ENCODE measurements around the gene LDHB.
A peak's percentile ranks its signal among the peaks of the same experiment; 100 is the strongest.
"Not testable (repeated sequence)": the region's sequence is repeated elsewhere in the genome, so short reads cannot be mapped to it uniquely, and the experiment has no call there.

Gene LDHB

DNA sequence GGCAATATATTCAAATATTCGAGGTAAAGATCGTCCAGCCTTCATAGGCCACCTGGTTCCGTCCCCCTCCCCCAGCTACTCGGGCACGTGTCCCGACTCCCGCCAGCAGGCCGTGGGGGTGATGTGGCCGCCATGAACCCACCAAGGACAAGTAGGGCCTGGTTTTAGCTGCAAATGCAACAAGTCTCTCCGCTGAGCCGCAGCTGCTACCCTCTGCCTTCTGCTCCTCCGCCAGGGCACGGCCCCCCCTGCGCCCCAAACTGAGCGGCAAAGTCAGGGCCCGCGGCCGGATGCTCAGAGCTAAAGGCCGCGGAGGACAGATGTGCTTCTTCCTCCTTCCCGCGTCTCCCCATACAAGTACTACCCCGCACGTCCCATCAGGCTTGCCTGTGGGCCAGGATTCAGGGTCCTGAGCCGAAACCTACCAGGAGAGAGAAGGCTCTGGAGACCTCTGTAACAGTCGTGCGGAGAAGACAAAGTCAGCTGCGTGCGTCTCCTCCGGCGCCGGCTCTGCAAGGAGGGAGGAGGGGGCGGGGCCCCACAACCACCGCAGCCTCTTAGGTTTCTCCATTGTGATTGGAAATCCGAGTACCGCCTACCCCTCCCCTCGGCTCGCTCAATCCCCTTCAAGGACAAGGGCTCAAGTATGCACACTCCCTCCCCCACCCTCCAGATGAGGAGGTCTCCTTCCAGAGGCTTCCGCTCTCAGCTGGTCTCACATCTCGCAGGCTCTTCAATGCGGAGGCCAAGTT, at the start of gene LDHB:
Gene LDHB, minus strand, starts transcription at position 517 of the 752 bp plus-strand sequence. CDS start 3,171 bp downstream, outside the sequence.
- DNase-seq (ENCODE audit: low read depth), result peak; percentile 87

DNA sequence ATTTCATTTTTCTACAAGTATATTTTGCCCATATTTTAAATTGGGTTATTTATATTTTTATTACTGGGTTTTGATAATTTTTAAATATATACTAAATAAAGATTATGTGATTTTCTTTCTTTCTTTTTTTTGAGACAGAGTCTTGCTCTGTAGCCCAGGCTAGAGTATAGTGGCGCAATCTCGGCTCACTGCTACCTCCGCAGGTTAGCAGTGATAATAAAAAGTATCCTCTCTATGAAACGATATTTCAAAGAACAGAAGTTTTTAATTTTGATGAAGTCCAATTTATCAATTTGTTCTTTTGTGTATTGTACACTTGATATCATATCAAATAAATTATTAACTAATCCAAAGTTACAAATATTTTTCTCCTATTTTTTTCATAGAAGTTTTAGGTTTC, 47.2 kb upstream of the LDHB start:
- no peak for DNase-seq (ENCODE audit: low read depth)

DNA sequence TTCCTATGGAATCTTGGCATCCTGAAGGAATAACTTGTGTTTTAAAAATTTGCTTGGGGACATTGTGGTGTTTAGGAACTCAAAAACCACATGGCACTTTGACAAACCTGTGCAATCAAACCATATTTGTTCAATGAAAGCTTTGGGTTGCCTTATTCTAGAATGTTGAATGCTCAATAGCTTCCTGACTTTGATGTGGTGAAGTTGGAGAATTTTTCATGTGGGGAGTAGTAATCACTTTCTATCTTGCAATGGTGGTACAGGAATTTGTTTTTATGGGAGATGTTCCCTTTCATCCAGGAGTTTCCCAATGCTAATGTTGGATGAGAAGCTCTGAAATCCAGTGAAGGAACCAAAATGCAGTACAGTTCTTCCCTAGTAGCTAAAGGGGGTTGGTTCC, 42.2 kb upstream of the LDHB start:
- DNase-seq (ENCODE audit: low read depth), result no peak

DNA sequence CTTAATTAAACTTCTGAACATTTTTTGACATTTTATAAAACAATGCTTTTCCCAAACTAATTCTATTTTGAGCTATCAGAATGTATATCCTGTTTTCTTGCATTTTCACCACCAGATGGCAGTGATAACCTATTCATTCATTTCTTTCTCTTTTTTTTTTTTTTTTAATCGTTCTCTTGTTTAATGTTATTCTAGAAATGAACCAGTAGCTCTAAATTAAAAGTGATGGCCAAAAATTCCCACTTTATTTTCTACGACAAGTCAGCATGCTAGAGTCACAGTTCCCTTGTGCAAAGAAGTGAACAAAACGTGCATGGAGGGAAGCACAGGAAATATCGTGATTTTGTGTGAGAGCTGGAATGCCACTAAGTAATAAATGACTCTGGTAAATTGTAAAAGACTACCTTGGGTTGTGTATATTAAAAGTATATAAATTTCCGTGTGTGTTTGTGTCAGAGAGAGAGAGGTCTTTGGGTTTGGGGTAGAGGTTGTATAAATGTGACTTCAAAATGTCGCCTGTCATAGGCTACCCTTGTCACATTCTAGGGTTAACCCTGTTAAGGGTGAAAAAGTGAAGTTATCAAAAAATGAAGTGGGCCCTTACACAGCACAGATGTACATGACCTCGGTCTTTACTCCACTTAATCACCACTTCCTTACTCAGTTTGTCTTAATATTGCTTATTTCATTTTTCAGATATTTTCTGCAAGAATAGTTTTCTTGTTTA, 40.4 kb upstream of the LDHB start:
- peak; percentile 13 for DNase-seq (ENCODE audit: low read depth)

DNA sequence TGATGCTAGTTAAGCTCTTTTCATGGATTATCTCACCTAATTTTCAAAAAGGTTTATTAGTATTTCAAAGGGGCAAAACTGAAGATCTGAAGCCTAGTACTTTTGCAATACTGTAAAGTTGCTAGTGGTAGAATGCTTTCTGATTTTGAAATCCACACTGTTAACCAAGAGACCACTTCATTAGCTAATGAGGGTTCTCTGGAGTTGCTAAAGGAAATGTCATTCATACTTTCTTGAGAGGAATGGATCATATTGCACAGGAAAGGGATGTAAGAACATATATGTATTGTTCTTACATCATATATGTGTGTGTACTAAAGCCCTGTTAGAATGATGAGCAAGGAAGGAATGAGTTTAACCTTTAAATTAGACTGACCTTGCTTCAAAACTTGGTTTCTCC, 39.0 kb upstream of the LDHB start:
- DNase-seq (ENCODE audit: low read depth), result no peak

DNA sequence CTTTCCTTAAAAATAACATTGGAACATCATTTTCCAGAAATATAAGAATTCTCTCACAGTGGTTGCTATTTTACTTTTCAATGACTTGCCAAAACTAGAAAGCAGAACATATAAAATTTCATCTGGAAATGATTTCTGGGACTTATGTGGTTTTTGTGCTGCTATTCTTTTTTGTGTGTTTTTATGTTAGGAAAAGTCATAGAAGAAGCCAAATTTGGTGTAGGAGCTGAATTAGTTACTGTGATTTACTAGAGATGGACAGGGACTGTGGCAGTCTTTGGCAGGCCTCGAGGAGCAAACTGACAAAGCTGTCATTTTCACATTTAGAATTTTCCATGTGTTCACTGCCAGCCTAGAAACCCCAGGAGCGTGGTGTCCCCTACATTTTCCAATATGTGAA, 38.3 kb upstream of the LDHB start:
- peak; percentile 10 for DNase-seq (ENCODE audit: low read depth)

DNA sequence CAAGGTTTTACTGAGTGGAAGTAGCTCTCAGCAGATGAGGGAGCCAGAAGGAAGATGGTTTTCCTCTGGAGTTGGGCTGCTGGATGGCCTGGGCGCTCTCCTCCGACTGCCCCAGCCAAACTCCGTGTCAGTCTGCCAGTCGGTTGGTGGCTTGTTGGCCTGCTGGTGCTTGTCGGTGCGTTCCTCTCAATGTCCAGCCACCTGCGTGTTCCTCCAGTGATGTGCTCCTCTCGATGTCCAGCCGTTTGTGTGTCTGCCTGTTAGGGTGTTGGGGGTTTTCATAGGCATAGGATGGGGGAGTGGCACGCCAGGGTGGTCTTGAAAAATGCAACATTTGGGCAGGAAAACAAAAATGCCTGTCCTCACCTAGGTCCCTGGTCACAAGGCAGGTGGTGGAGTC, 37.0 kb upstream of the LDHB start:
- no peak for DNase-seq (ENCODE audit: low read depth)

DNA sequence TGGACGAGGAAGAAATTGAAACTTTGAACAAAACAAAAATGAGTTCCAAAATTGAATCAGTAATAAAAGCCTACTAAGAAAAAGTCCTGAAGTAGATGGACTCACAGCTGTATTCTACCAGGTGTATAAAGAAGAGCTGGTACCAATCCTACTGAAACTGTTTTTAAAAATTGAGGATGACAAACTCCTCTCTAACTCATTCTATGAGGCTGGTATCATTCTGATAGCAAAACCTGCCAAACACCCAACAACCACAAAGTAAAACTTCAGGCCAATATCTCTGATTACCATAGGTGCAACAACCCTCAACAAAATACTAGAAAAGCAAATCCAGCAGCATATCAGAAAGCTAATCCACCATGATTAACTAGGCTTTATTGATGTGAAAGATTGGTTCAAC, 33.9 kb upstream of the LDHB start:
- no peak for DNase-seq (ENCODE audit: low read depth)

DNA sequence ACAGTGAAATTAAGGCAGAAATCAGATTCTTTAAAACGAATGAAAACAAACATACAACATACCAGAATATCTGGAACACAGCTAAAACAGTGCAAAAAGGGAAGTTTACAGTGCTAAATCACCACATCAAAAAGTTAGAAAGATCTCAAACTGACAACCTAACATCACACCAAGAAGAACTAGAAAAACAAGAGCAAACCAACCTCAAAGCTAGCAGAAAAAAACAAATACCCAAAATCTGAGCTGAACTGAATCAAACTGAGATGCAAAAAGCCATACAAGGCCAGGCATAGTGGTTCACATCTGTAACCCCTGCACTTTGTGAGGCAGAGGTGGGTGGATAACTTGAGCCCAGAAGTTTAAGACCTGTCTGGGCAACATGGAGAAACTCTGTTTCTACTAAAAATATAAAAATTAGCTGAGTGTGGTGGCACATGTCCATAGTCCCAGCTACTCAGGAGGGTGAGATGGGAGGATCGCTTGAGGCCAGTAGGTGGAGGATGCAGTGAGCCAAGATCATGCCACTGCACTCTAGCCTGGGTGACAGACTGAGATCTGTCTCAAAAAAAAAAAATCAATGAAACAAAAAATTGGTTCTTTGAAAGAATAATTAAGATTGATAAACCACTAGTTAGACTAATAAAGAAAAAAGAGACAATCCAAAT, 33.2 kb upstream of the LDHB start:
- DNase-seq (ENCODE audit: low read depth), result no peak

DNA sequence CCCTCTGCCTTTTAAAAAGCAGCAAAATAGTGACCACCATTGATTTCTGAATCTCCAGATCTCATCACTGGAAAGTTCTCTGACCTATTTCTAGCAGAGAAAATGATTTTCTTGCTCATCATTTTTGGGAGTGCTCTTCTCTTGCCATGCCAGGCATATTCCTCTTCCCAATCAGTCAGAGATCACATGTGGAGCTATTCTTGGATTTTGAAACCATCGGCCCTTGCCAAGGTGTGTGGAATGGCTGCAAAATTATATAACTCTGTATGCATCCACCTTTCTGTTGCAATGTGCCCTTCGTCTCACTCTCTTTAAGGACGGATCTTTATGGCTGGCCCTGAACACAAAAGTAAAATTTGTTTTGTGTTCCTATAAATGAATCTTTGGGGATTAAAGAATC, 25.5 kb upstream of the LDHB start:
- no peak for DNase-seq (ENCODE audit: low read depth)

DNA sequence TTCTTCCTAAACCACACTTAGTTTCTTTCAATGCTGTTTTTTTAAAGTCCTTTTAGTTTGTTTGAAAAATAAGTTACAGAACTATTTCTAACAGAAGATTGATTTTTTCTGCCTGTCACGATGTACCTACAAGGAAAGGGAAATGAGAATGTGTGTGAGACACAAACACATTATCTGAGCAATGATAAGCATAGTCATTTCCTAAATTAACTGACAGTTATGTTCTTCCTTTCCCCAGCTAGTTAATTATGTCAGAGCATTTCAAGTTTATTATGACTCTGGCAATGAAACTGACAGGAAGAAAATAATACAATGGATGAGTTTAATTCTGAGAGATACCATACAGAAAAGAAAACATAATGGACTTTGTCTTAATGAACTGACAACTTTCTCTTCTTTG, 21.3 kb upstream of the LDHB start:
- DNase-seq (ENCODE audit: low read depth), result no peak

DNA sequence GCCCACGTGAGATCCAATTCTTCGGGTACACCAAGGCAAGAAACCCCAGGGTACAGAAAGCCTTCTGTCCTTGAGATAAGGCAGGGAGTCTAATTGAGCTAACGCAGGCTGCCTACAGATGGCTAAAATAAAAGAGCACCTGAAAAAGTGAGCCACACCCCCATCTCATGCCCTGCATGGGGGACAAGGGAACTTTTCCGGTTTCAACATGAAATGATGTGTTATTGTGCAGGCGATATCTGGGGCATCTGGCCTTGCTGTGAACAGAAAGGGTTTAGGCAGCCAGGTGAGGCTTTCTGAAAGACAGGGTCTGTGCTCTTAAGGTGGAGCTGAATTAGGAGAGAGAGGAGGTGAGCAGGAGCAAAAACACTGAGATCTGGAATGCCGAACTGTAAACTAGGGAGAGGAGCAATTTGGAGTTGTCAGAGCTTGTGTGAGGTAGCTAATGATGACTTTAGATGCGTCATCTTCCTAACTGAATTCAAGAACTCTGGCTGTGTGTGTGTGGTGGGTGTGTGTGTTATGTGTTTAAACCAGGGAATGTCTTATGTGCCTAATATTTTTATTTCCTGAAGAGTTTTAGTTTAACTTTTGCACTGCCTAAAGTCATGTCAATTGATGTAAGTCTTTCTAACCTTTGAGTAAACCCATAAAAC, 20.1 kb upstream of the LDHB start:
- DNase-seq (ENCODE audit: low read depth), result no peak

DNA sequence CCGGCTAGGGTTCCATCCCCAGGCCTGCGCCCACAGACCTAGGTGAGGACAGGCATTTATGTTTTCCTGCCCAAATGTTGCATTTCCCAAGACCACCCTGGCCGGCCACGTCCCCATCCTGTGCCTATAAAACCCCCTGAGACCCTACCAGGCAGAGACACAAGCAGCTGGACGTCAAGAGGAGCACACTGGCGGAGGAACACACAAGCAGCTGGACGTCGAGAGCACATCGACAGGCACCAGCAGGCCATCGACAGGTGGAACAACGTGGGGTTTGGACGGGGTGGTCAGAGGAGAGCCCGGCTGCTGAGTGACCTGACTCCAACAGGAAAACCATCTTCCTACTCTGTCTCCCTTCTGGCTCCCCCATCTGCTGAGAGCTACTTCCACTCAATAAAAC, 19.6 kb upstream of the LDHB start:
- no peak for DNase-seq (ENCODE audit: low read depth)

DNA sequence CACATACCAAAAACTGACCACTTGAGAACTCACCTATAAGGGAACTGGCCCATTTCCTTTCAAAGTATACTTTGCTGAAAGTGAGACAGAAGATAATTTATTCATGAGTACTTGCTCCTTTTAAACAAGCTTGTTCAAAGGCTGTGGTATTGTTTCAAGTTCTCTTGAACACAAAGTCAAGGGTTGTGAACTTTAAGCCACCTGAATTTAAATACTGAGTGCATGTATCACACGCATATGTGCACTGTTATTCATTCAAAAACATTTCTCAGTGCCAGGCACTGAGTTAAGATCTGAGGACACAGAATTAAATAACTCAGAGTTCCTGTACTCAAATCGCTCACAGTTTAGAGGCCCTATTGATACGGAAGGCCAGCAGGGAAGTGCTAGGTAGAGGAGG, 19.1 kb upstream of the LDHB start:
- DNase-seq (ENCODE audit: low read depth), result no peak

DNA sequence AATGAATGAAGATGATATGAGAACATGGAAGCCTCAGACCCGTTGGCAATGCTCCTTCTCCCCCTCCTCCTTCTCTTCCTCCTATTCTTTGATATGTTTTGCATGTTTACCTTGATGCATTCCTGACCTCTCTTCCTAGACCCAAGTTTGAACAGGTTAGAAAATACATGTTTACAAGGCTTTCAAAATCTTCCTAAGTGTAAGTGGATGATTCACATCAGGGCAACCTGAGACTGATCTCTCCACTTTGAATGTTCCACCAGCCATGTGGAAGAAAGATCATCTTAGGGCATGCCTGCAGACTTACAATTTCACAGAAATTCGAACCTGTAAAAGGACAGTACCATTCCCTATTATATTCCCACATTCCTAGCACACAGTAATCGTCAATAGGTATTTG, 18.0 kb upstream of the LDHB start:
- no peak for DNase-seq (ENCODE audit: low read depth)

DNA sequence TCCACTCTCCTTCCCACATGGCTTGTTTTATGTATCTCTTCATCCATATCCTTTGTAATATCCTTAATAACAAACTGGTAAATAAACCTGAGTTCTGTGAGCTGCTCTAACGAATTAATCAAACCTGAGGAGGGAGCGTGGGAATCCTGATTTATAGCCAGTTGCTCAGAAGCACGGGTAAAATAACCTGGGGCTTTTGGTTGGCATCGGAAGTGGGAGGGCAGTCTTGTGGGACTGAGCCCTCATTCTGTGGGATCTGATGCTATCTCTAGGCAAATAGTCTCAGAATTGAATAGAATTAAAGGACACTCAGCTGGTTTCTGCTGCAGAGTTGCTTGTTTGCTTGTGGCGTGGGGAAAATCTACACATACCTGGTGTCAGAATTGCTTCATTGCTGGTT, 17.5 kb upstream of the LDHB start:
- no peak for DNase-seq (ENCODE audit: low read depth)

DNA sequence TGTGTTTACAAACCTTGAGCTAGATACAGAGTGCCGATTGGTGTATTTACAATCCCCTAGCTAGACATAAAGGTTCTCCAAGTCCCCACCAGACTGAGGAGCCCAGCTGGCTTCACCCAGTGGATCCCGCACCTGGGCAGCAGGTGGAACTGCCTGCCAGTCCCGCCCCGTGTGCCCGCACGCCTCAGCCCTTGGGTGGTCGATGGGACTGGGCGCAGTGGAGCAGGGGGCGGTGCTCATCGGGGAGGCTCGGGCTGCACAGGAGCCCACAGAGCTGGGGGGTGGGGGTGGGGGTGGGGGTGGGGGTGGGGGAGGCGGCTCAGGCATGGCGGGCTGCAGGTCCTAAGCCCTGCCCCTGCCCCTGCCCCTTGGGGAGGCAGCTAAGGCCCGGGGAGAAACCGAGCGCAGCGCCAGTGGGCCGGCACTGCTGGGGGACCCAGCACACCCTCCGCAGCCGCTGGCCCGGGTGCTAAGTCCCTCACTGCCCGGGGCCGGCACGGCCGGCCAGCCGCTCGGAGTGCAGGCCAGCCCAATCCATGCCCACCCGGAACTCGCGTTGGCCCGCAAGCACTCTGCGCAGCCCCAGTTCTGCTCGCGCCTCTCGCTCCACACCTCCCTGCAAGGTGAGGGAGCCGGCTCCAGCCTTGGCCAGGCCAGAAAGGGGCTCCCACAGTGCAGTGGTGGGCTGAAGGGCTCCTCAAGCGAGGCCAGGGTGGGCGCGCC, 16.3 kb upstream of the LDHB start:
- not testable (repeated sequence) for DNase-seq (ENCODE audit: low read depth)

DNA sequence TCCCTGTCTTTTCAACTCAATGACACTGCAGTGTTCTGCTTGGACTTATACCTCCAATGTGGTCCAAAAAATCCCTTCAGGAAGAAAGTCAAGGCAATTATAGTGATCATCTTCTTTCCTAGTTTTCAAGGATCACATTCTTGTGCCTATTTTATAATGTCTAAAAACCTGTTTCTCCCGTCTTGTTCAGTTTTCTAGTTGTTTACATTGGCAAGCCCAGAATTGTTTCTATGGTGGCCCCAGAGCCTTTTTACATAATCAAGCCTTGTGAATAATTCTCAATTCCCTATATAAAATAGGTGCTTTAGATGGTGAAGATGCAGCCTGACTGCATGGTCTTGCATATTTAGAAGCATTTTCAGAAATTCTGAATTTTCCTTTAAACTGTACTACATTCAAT, 14.5 kb upstream of the LDHB start:
- no peak for DNase-seq (ENCODE audit: low read depth)

DNA sequence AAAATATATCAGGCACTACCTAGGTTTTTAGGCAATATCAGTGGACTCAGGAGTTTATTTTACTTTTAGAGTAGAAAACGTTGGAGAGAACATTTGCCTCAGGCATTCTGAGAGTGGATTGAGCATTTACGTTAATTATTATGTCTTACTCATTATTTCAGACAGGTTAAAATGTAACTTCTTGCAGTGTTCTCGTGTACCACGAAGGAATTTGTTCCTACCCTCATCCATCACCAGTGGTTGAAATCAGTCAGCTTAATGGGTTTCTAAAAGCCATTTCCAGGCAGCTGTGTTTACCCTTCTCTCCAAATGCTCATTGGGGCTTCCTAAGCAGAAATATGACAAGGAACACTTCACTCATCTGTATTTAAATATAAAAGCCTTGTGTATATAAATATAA, 9.1 kb upstream of the LDHB start:
- no peak for DNase-seq (ENCODE audit: low read depth)

DNA sequence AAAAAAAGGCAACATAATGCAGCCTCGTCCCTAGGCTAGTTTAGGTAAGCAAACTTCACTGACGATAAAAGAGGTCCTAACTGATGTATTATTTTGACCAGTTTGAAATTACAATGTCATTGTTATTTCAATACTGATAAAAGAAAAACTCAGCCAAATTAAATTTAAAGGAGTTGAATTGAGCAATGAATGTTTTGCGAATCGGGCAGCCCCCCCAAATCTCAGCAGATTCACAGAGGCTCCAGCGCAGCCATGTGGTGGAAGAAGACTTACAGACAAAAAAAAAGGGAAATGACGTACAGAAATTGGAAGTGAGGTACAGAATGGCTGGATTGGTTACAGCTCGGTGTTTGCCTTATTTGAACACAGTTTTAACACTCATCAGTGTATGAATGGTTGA, 8.2 kb upstream of the LDHB start:
- no peak for DNase-seq (ENCODE audit: low read depth)

DNA sequence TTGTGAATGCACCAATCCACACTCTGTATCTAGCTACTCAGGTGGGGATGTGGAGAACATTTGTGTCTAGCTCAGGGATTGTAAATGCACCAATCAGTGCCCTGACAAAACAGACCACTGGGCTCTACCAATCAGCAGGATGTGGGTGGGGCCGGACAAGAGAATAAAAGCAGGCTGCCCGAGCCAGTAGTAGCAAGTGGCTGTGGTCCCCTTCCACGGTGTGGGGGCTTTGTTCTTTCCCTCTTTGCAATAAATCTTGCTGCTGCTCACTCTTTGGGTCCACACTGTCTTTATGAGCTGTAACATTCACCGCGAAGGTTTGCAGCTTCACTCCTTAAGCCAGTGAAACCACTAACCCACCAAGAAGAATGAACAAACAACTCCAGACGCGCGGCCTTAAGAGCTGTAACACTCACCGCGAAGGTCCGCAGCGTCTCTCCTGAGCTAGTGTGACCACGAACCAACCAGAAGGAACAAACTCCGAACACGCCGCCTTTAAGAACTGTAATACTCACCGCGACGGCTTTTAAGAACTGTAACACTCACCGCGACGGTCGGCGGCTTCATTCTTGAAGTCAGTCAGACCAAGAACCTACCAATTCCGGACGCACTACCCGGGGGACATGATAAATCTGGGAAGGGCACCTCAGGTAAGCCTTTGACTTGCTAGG, 4.6 kb upstream of the LDHB start:
- DNase-seq (ENCODE audit: low read depth), result no peak

Measured in GM04504 (cell line).